A549 treated with CORT108297 at 1 μM for 4 hours (cell line): ENCODE data around the gene CECR2. TPM values are rescaled to one million over a fixed set of nuclear protein-coding genes. Genes with fewer than 3 reads are reported as not detected.

ENCODE experiments used
- total RNA-seq: library from RNA; stranded (reverse); fragments of 200-300 nt; extraction: Qiagen RNA extraction; gene quantifications from 5 replicates; pipeline ENCODE4 v1.2.3, GENCODE V29; 2022

Gene CECR2
- total RNA-seq: 0.06 to 0.12 TPM (median 0.09 TPM) in 5 replicates

DNA sequence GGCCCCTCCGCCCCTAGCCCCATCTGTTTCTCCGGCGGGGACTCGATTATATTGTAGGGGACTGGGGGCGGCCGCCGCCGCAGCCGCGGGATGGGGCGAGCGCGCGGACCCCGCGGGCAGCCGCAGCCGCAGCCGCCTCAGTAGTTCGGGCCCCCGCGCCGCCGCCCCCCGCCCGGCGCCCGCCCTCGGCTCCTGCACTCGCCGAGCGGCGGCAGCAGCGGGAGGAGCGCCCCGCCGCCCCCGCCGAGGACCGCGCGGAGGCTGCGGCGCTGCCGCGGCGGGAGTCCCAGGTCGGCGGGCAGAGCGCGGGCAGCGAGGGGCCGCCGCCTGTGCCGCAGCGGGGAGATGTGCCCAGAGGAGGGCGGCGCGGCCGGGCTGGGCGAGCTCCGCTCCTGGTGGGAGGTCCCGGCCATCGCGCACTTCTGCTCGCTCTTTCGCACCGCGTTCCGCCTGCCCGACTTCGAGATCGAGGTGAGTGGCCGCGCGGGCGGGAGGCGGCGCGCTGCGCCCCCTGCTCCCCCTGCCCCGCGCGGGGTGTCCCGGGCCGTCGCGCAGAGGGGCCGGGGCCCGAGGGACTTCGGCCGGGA is at the start of gene CECR2:
Gene CECR2, plus strand, starts transcription at position 22 of the 587 bp plus-strand sequence. Its CDS starts 324 bp downstream, at position 346.

DNA sequence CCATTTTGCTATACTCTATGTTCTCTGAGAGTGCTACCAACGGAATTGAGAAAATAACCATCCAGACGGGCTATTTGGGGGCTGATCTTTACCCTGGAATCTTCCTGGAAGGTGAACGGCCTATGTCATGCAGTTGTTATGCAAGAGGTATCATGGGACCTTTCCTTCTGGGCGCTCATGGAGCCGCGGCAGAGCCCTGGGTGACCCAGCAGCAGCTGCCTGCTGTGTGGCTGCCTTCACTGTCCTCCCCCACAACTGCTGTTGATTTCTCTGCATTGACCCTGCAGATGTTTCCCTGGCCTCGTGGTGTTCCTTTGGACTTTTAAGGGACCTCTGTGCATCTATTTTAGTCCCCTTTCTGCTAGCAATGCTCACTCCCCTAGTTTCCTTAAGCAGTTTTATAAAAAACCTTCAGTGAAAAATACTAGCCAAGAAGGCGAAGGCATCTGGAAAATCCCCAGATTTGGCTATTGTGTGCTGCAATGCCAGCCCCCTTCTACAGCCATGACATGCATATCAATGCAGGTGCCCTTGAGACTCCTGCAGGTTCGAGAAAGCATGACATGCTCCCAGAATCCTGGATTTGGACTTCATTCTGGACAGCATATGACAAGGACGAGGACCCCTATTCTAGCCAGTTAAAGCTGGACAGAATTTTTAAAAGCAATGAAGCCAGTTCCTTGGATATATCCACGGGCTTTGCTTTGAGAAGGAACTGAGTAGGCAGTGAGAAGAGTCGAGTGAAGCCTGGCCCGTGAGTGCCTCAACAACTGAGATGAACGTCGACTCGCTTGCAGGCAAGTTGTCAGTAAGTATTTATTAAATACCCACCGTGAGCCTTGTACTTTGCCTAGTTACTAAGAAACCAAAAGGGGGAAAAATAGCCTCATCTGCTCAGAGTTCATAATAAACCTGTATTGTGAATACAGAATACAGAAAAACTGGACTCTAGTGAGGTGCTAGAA is 193.9 kb downstream of the CECR2 start, which contains the start of gene SLC25A18:
Gene SLC25A18, plus strand, starts transcription at position 593 of the 965 bp plus-strand sequence. CDS start 16,447 bp downstream, outside the sequence.

Other genes starting within 250 kb of the CECR2 start
- gene TMEM121B, start 248.1 kb upstream of the CECR2 start, total RNA-seq: 0.05 to 0.16 TPM (median 0.09 TPM) in 5 replicates
- gene HDHD5, start 210.2 kb upstream of the CECR2 start, total RNA-seq: 32.9 to 44.8 TPM (median 43.0 TPM) in 5 replicates
- not detected in 5 replicates for gene ADA2, start 150.0 kb upstream of the CECR2 start, total RNA-seq
- 0.08 TPM in 1 of 5 replicates, not detected in the others for gene SLC25A18, start 194.0 kb downstream of the CECR2 start, total RNA-seq